MM.1S (cell line): ENCODE data around the gene CCDC30.

ENCODE experiments used
- CTCF ChIP-seq: fragments of 300-600 bp; sonication (generic); IDR thresholded peaks from 2 replicates; pipeline ENCODE4 v1.5.1; 2016; ENCODE audit warnings: antibody characterized with exemption, low read length, mixed read lengths
- EZH2 ChIP-seq: fragments of 300-600 bp; sonication (generic); optimal IDR thresholded peaks from 2 replicates; pipeline ENCODE3; 2017; ENCODE audit warnings: low read depth, mild to moderate bottlenecking, antibody characterized with exemption, low read length, mixed read lengths
- EZH2phosphoT487 ChIP-seq: fragments of 300-600 bp; sonication (generic); IDR thresholded peaks from 2 replicates; pipeline ENCODE4 v1.6.1; 2018; ENCODE audit warnings: antibody characterized with exemption, low read length

GRCh38 chr1:42670425-42670824, 207.3 kb downstream of the CCDC30 start:
- TF ChIP-seq EZH2phosphoT487 (no peak), CTCF (no peak), EZH2 (no peak)
